ENCODE measurements around the gene PRR19.

GRCh38 chr19:42284066-42284501 lies 17.8 kb upstream of the PRR19 start:
- TF ChIP-seq FOXP2 (optimal IDR thresholded peaks at IDR 0.05; ENCODE audit: borderline replicate concordance, extremely low read depth, extremely low read length, insufficient read depth) (no peak), REST (IDR thresholded peaks at IDR 0.05; ENCODE audit: insufficient read depth in 1 of 2, low read depth in 2 of 2, low read length in 2 of 2) (no peak), POLR2AphosphoS5 (IDR thresholded peaks at IDR 0.05; ENCODE audit: low read depth, low read length) (no peak)
